ENCODE results near the gene CLNK.
"Not testable (repeated sequence)": the region's sequence is repeated elsewhere in the genome, so short reads cannot be mapped to it uniquely, and the experiment has no call there.

The CLNK gene

DNA sequence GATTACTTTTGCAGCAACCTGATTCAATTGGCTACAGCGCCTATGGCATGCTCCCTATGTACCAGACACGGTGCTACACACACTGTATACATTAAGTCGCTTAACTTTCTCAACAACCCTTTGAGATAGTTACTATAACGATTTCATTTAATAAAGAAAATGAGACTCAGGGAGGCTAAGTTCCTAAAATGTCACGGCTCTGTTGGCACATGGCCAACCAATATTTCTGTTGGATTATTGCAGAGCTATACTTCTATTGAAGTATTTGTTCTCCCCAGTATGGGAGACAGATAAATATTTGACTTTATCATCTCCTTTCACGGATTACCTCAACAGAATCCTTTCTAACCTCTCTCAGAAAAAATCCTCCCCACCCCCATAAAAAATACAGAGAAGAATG lies 25.3 kb downstream of the CLNK start:
- no peak for DNase-seq (ENCODE audit: low spot score)

GRCh38 chr4:10656988-10657387 lies 27.6 kb downstream of the CLNK start:
- no peak for DNase-seq (ENCODE audit: low spot score)

DNA sequence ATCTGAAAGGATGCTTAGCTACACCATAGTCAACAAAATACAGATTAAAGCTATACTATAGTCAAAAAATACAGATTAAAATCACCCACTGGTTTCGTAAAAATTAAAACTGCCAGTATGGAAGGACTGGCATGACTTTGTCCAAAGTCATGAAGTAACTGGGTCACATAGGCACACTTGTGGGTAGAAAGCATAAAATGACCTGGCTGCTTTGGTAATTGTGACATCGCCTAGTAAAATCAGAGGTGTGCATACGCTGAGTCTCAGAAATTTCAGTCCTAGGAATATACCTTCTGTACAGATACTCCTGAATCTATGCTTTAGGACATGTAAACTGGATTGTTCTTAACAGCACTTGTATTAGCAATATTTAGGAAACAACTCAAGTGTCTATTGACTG lies 28.1 kb downstream of the CLNK start:
- no peak for DNase-seq (ENCODE audit: low spot score)

- no peak for DNase-seq (ENCODE audit: low spot score)
Measured at GRCh38 chr4:10655968-10656367, 28.6 kb downstream of the CLNK start.

- no peak for DNase-seq (ENCODE audit: low spot score)
Measured at GRCh38 chr4:10648479-10648878, 36.1 kb downstream of the CLNK start.

DNA sequence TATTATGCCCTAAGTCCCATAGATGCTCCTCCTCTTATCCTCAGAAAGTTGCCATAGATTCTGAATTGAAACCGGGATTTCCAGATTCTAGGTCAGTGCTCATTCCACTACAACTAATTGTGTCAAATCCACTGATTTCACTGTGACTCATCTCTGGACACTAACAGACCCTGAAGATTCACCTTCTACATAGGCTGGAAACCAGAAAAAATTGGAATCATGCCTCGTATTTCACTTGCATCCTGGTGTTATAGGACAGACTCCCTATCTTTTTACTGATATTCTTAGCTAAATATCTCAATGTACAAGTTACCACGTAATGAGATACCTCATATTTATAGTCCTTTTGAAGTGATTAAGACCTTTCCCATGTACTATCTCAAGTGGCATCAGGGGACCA lies 36.7 kb downstream of the CLNK start:
- no peak for DNase-seq (ENCODE audit: low spot score)

DNA sequence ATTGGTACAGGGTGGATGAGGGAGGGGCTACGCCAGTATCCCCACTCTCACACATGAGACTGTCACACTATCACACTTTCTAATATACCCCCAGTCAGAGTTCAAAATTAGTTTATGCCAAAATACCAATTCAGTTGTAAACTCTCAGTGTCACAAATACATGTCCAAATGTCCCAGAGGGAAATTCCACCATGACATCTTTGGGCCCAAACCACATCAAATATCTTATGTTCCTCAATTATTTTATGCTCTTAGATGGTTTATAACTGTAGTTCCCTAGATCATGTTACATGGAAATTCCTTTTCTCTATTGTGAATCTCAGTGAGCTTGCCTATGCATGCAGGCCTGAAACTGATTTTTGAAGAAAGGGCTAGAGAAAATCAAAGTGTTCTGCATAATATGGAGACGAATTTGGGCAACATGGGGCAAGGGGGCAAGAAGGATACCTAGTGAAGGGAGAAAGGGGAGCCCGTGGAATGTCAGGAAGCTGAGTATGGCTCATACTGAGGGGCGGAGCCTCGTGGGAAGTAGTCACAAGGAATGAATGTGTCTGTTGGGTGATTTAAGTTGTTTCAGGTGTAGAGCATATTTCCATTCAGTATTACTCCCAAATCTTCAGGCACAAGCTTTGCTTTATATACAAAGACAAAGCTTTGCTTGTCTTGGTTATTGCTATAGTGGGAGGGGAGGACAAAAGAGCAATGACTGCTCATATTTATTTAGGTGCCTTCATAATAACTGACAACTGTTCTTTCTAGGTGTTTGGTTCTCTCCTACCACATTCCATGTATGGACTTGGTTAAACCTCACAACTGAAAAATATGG lies 40.8 kb downstream of the CLNK start:
- DNase-seq (ENCODE audit: low spot score): no peak

DNA sequence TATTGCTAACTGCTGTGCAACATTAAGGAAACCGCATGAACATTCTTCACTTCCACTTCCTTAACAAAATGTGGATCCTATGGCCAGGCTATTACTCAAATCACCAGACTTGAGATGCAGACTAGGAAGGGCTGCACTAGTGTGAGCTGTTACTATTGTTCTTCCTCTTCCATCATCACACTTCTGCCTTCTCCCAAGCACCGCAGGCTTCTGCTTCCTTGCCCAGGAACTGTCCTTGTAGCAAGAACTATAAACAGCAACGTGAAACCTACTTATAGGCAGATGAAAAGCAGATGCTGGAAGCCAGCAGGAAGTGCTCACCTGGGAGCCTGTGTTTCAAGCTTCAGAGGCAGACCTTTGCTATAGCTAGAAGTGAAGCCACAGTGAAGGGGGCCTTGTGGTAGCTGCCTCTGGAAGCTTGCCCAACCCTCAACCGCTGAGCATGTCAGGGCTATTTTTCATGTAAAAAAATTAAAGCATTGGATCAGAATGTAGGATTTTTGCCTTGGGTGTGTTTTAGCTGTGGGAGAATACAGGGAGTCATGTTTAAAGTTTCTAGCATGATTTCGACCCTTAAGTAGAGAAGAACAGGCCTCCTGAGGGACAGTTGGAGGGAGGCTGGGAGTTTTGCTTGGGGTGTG lies 43.9 kb downstream of the CLNK start:
- DNase-seq (ENCODE audit: low spot score): no peak

- DNase-seq (ENCODE audit: low spot score): no peak
Measured at GRCh38 chr4:10639664-10640063, 44.9 kb downstream of the CLNK start.

GRCh38 chr4:10639100-10639499 lies 45.5 kb downstream of the CLNK start:
- DNase-seq (ENCODE audit: low spot score): no peak

GRCh38 chr4:10635091-10635490 lies 49.5 kb downstream of the CLNK start:
- DNase-seq (ENCODE audit: low spot score): no peak

- DNase-seq (ENCODE audit: low spot score): no peak
Measured at GRCh38 chr4:10629394-10629793, 55.2 kb downstream of the CLNK start.

DNA sequence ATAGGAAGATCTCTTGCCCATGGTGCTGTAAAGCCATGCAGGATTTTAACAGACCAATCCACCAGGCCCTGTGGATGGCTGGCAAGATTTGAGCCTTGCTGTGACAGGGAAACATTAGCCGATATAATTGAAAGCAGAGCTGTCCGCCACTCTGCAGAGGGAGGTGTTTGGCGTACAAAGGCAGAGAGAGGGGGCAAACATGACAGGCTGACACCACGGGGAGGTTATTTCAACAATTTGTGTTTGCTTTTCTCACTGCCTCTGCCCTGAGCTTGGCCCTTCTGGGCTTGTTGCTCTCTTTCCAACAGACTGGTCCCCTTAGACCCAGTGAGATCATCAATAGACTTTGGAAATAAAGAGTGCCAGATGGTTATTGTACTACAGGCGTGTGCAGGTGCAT lies 59.4 kb downstream of the CLNK start:
- peak; percentile 40 for DNase-seq (ENCODE audit: low spot score)

- DNase-seq (ENCODE audit: low spot score): peak; percentile 28
Measured at GRCh38 chr4:10623862-10624261, 60.7 kb downstream of the CLNK start.

DNA sequence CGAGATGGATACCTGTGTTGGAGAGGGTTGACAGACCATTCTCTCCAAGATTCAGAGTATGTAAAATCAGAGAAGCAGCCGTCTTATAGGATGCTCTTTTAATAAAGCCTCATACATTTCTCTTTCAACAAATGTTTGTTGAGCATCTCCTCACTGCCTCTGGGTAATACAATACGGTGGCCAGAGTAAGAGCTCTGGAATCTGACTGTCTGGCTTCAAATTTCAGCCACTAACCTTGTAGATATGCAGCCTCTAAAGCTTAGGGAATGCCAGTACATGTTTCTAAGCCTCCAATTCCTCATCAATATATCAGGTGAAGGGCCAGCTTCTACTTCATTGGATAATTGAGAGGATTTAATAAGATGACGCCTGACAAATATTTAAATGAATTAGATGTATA lies 61.3 kb downstream of the CLNK start:
- no peak for DNase-seq (ENCODE audit: low spot score)

DNA sequence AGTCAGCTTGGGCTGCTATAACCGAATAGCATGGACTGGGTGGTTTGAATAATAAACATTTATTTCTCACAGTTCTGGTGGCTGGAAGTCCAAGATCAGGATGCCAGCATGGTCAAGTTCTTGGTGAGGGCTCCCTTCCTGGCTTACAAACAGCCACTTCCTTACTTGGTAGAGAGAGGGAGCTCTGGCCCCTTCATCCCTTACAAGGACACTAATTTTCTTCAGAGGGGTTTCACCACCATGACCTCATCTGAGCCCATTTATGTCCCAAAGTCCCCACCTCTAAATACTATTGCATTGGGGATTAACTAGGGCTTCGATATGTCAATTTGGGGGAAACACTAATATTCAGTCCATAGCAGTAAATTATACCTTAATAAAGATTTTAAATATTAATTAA lies 61.8 kb downstream of the CLNK start:
- no peak for DNase-seq (ENCODE audit: low spot score)

GRCh38 chr4:10620935-10621488 lies 63.6 kb downstream of the CLNK start:
- no peak for DNase-seq (ENCODE audit: low spot score)

- no peak for DNase-seq (ENCODE audit: low spot score)
Measured at GRCh38 chr4:10619855-10620254, 64.7 kb downstream of the CLNK start.

DNA sequence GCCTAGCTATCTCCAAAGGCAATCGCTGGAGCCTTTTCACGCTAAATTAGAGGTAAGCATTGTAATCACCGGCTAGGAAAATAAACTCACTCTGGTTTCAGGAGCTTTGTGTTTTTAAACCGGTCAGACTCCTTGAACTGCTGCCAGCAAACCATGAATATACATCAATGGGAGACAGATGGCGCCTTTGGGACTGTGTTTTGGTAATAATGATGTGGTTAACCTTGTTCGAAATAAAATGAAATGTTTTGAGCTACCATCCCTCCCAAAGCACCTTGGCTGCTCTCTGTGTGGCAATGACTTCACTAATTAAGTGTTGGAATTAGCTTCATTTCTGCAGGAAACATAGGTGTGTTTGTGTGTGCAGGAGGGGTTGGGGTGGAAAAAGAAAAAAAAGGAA lies 65.3 kb downstream of the CLNK start:
- no peak for DNase-seq (ENCODE audit: low spot score)

GRCh38 chr4:10614926-10615325 lies 69.6 kb downstream of the CLNK start:
- DNase-seq (ENCODE audit: low spot score): not testable (repeated sequence)

DNA sequence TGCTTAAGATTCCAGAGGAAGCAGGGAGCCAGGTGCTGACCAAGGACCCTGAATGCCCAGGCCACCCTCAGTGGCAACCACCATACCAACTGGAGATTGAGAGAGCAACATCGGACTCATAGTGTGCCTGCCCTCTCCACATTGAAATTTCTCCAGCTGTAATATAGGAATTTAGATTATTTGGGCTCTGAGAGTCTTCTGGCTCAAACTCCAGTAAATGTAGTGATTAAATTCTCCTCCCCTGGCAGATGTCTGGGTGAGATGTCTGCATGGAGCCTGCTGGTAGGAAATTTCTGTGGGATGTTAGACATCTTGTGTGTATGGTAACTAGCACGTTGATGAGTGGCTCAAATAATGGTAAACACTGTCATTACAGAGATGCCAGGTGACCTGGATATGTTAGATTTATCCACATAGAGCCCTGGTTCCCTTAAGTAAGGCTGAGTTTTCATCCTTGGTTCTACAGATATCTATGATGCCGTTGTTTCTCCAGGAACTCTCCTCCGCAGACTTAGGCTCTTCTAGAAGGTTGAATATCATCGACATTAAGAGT lies 70.6 kb downstream of the CLNK start:
- DNase-seq (ENCODE audit: low spot score): no peak

GRCh38 chr4:10612476-10612875 lies 72.1 kb downstream of the CLNK start:
- no peak for DNase-seq (ENCODE audit: low spot score)

DNA sequence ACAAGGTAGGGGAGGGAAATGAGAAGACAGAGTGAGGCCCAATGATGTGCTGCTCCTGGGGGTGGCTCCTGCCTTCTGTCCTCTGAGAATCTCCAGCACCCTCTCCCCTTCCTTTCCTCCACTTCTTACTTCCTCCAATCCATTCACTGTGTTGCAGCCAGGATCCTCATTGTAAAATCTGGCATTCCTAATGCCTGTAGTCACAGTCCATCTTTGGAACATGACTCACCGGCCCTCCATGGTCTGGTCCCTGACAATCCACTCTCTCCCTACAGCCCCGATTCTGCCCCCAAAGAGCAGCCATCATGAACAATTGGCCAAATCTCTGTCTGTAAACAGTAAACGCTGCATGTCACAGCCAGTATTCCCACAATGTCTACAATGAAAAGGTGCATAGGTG lies 72.9 kb downstream of the CLNK start:
- DNase-seq (ENCODE audit: low spot score): peak; percentile 20

Data from HuH-7.5 (cell line).